ENCODE data around the gene SLC15A3. TPM values are rescaled to one million over a fixed set of nuclear protein-coding genes. Genes with fewer than 3 reads are reported as not detected.

The SLC15A3 gene
- total RNA-seq, 4 donors from 2014 or later: 24.1 to 61.0 (median 29.9) TPM

DNA sequence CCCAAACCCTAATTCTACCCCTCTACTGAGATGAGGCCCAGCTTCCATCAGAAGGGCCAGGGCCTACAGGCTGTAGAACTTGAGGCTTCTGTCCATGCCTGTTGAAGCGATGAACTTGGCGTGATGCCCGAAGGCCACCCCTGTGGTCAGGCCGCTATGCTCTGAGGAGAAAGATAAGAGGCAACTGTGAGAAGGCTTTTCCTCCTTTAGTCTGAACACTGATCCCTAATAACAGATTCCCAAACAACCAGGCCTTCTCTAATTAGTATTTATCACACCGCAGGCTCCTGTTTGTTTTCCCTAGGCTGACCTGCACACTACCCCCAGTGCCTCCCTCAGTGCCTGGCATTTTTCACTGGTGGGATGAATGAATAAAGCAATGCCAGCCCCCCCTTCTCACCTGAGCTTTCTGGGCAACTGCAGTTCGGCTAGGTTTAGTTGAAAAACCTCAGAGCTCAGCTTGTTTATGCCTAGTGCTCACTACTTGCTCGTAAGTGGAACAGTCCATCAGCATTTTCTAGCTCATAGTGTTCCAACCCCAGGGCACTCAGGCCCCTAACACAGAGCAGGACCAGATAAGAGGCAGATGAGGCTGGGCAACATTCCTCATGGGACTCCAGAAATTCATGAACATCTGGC lies 60.8 kb downstream of the SLC15A3 start:
- H3K27me3 ChIP-seq: no peaks in the 10 kb centered on the region
- TF ChIP-seq POLR2A (IDR thresholded peaks at IDR 0.05; ENCODE audit: low read depth): no peak
- no peak for TF ChIP-seq EP300 (IDR thresholded peaks at IDR 0.05)
- no peak for TF ChIP-seq POLR2AphosphoS5 (IDR thresholded peaks at IDR 0.05)
- TF ChIP-seq, protein P1, sequence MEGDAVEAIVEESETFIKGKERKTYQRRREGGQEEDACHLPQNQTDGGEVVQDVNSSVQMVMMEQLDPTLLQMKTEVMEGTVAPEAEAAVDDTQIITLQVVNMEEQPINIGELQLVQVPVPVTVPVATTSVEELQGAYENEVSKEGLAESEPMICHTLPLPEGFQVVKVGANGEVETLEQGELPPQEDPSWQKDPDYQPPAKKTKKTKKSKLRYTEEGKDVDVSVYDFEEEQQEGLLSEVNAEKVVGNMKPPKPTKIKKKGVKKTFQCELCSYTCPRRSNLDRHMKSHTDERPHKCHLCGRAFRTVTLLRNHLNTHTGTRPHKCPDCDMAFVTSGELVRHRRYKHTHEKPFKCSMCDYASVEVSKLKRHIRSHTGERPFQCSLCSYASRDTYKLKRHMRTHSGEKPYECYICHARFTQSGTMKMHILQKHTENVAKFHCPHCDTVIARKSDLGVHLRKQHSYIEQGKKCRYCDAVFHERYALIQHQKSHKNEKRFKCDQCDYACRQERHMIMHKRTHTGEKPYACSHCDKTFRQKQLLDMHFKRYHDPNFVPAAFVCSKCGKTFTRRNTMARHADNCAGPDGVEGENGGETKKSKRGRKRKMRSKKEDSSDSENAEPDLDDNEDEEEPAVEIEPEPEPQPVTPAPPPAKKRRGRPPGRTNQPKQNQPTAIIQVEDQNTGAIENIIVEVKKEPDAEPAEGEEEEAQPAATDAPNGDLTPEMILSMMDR (IDR thresholded peaks at IDR 0.05): no peak
- intact Hi-C loops (cut with DNase I): no loop called here
- DNase-seq (ENCODE audit: extremely low spot score): no peak
- peaks cover 0 to 15% (median 2%) of the 10 kb centered on the region in 4 donors for H3K4me1 ChIP-seq
- no peak overlapping the region for H3K27ac ChIP-seq (replicated peaks in 1 of 4)
- H3K36me3 ChIP-seq: peaks cover 22 to 81% (median 62%) of the 10 kb centered on the region in 4 donors
- no peaks in the 10 kb centered on the region for H3K9me3 ChIP-seq
- no peak overlapping the region for H3K4me3 ChIP-seq
- WGBS: 62% methylated on average over 5 of the region's 7 CpGs

DNA sequence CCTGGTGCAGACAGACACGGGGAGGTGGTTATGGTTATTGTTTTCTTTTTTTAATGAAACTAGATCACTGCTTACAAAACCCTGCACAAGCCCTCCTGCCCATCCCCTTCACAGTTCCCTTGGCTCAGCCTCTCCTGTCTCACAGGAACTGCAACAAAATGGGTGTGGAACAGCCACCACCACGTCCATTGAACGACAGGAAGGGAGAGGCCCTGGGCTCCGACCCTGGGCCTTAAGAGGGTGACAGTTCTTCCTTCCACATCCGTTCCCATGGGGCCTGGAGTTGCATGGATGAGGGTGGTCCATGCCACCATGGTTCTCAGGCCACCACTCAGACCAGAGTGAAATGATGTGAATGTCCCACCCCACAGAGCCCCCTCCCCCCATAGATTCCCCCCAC lies 61.3 kb downstream of the SLC15A3 start:
- H3K36me3 ChIP-seq: peaks cover 17 to 76% (median 56%) of the 10 kb centered on the region in 4 donors
- intact Hi-C loops (cut with DNase I): no loop called here
- no peak for DNase-seq (ENCODE audit: extremely low spot score)
- WGBS: 59% methylated on average over 5 of the region's 5 CpGs
- no peak overlapping the region for H3K27ac ChIP-seq (replicated peaks in 1 of 4)
- peaks cover 0 to 15% (median 2%) of the 10 kb centered on the region in 4 donors for H3K4me1 ChIP-seq
- TF ChIP-seq POLR2AphosphoS5 (IDR thresholded peaks at IDR 0.05): no peak
- TF ChIP-seq, protein P1 (IDR thresholded peaks at IDR 0.05): no peak
- no peak for TF ChIP-seq POLR2A (IDR thresholded peaks at IDR 0.05; ENCODE audit: low read depth)
- TF ChIP-seq EP300 (IDR thresholded peaks at IDR 0.05): no peak
- H3K9me3 ChIP-seq: no peaks in the 10 kb centered on the region
- H3K27me3 ChIP-seq: no peaks in the 10 kb centered on the region
- no peak overlapping the region for H3K4me3 ChIP-seq

DNA sequence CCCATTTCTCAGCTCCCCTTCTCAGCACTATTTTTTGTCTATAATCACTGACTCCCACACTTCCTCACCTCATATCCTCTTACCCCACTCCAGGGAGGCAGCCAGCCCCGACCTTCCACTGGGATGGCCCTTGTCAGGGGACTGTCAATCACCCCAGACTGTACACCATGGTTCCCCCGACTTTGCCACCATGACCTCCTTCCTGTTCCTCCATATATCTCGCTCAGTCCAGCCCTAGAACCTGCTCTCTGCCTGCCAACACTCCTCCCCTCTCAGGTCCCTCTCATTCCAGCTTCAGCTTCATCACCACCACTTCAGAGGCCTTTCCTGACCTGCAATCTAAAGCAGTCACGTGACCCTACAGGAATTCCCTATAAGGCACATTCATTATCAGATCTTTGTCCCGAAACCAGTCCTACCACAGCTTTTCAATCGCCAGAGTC lies 62.1 kb downstream of the SLC15A3 start:
- no peak overlapping the region for H3K27ac ChIP-seq (replicated peaks in 1 of 4)
- no peak for DNase-seq (ENCODE audit: extremely low spot score)
- H3K36me3 ChIP-seq: peaks cover 17 to 68% (median 48%) of the 10 kb centered on the region in 4 donors
- H3K4me3 ChIP-seq: no peak overlapping the region
- intact Hi-C loops (cut with DNase I): no loop called here
- no peak for TF ChIP-seq EP300 (IDR thresholded peaks at IDR 0.05)
- TF ChIP-seq, protein P1 (IDR thresholded peaks at IDR 0.05): no peak
- TF ChIP-seq POLR2AphosphoS5 (IDR thresholded peaks at IDR 0.05): no peak
- no peak for TF ChIP-seq POLR2A (IDR thresholded peaks at IDR 0.05; ENCODE audit: low read depth)
- H3K27me3 ChIP-seq: no peaks in the 10 kb centered on the region
- peaks cover 0 to 15% (median 2%) of the 10 kb centered on the region in 4 donors for H3K4me1 ChIP-seq
- WGBS: 71% methylated on average over 6 of the region's 6 CpGs
- no peaks in the 10 kb centered on the region for H3K9me3 ChIP-seq

DNA sequence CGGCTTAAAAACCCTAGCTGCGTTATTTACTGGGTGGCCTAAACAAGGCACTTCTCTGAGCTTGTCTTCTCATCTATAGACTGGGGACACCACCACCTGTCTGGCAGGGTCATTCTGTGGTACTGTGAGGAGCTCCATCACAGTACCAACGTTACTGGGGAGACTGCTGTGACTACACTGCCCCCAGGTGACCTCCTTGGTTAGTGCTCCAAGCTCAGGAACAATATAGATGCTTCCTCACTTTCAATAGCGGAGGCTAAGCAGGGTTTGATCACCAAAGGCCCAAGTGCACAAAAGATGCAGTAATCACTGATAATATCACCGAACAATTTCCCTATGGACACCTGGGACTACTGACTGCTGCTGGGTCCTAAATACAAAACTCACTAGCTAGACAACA lies 64.4 kb downstream of the SLC15A3 start:
- intact Hi-C loops (cut with DNase I): no loop called here
- 74% methylated on average over 4 of the region's 5 CpGs for WGBS
- H3K9me3 ChIP-seq: no peaks in the 10 kb centered on the region
- DNase-seq (ENCODE audit: extremely low spot score): no peak
- no peak overlapping the region for H3K4me3 ChIP-seq
- H3K4me1 ChIP-seq: peaks cover 0 to 15% (median 2%) of the 10 kb centered on the region in 4 donors
- H3K27me3 ChIP-seq: no peaks in the 10 kb centered on the region
- TF ChIP-seq, protein P1 (IDR thresholded peaks at IDR 0.05): peak in 2 of 3 experiments; percentile 50 to 51
- TF ChIP-seq EP300 (IDR thresholded peaks at IDR 0.05): no peak
- no peak for TF ChIP-seq POLR2AphosphoS5 (IDR thresholded peaks at IDR 0.05)
- TF ChIP-seq POLR2A (IDR thresholded peaks at IDR 0.05; ENCODE audit: low read depth): no peak
- H3K36me3 ChIP-seq: peaks cover 3 to 44% (median 25%) of the 10 kb centered on the region in 4 donors
- H3K27ac ChIP-seq (replicated peaks in 1 of 4): no peak overlapping the region

Small RNA genes within 50 kb of the gene (small RNA-seq; reads per million reads assigned to genes)
- gene RNU6-933P: 0 reads per million in 3 donors

Other genes starting within 250 kb of the SLC15A3 start
- gene MS4A18, start 227.5 kb downstream of the SLC15A3 start, total RNA-seq: not detected
- gene MS4A15, start 195.3 kb downstream of the SLC15A3 start, total RNA-seq: under 1 TPM in 2 of 4 donors, not detected in 2; 0.40 to 0.52 TPM
- gene MS4A10, start 166.8 kb downstream of the SLC15A3 start, total RNA-seq: not detected
- gene CCDC86, start 110.1 kb downstream of the SLC15A3 start, total RNA-seq: 10 to 100 TPM; 11.6 to 29.5 (median 21.8) TPM
- gene PTGDR2, start 96.2 kb downstream of the SLC15A3 start, total RNA-seq: 1 to 10 TPM in 3 of 4 donors, under 1 TPM in 1; 0.33 to 2.9 (median 1.8) TPM
- gene ZP1, start 84.6 kb downstream of the SLC15A3 start, total RNA-seq: under 1 TPM in 1 of 4 donors, not detected in 3; 0.26 TPM
- gene PRPF19, start 45.6 kb downstream of the SLC15A3 start, total RNA-seq: 10 to 100 TPM; 35.7 to 63.0 (median 57.1) TPM
- gene TMEM109, start 38.0 kb downstream of the SLC15A3 start, total RNA-seq: 100 to 1,000 TPM; 106 to 186 (median 138) TPM
- 1 to 10 TPM; 2.9 to 9.3 (median 6.8) TPM for gene TMEM132A, start 27.7 kb downstream of the SLC15A3 start, total RNA-seq
- gene CD6, start 19.5 kb upstream of the SLC15A3 start, total RNA-seq: 1 to 10 TPM in 2 of 4 donors, under 1 TPM in 1, not detected in 1; 0.32 to 2.2 (median 1.3) TPM
- 1 to 10 TPM in 1 of 4 donors, under 1 TPM in 3; 0.11 to 1.3 (median 0.34) TPM for gene CD5, start 150.3 kb upstream of the SLC15A3 start, total RNA-seq
- 10 to 100 TPM; 29.1 to 43.5 (median 38.1) TPM for gene VPS37C, start 209.2 kb upstream of the SLC15A3 start, total RNA-seq

All from esophagus muscularis mucosa (tissue), 4 donors.